SKM-1 treated with dmso at 0.1 percent for 144 hours (cell line): ENCODE data around the gene DCBLD2.

Experiments
- DNase-seq: peaks from one replicate; lab custom pipeline; 2025; ENCODE audit not compliant: unreplicated experiment; lab: John Stamatoyannopoulos, UW

The DCBLD2 gene

GRCh38 chr3:98797905-98798304 lies 103.6 kb downstream of the DCBLD2 start:
- no peak for DNase-seq

GRCh38 chr3:98796334-98796733 lies 105.2 kb downstream of the DCBLD2 start:
- no peak for DNase-seq

- no peak for DNase-seq
Measured at GRCh38 chr3:98793971-98794370, 107.5 kb downstream of the DCBLD2 start.

- no peak for DNase-seq
Measured at GRCh38 chr3:98791341-98792325, 109.9 kb downstream of the DCBLD2 start.

GRCh38 chr3:98788651-98789050 lies 112.8 kb downstream of the DCBLD2 start:
- no peak for DNase-seq

GRCh38 chr3:98787181-98787580 lies 114.3 kb downstream of the DCBLD2 start:
- no peak for DNase-seq

- peak; percentile 84 for DNase-seq
Measured at GRCh38 chr3:98786364-98787006, 115.0 kb downstream of the DCBLD2 start.

- DNase-seq: peak; percentile 57
Measured at GRCh38 chr3:98784666-98785600, 116.6 kb downstream of the DCBLD2 start.

- DNase-seq: no peak
Measured at GRCh38 chr3:98784042-98784441, 117.5 kb downstream of the DCBLD2 start.

- no peak for DNase-seq
Measured at GRCh38 chr3:98782824-98783500, 118.5 kb downstream of the DCBLD2 start.

GRCh38 chr3:98780343-98780742 lies 121.2 kb downstream of the DCBLD2 start:
- no peak for DNase-seq

GRCh38 chr3:98779541-98780335 lies 121.8 kb downstream of the DCBLD2 start:
- DNase-seq: no peak

GRCh38 chr3:98778852-98779413 lies 122.6 kb downstream of the DCBLD2 start:
- peak; percentile 68 for DNase-seq

- peak; percentile 74 for DNase-seq
Measured at GRCh38 chr3:98778383-98778782, 123.1 kb downstream of the DCBLD2 start.

GRCh38 chr3:98777801-98778220 lies 123.7 kb downstream of the DCBLD2 start:
- DNase-seq: no peak

- no peak for DNase-seq
Measured at GRCh38 chr3:98777286-98777685, 124.2 kb downstream of the DCBLD2 start.

GRCh38 chr3:98776140-98776493 lies 125.4 kb downstream of the DCBLD2 start:
- DNase-seq: no peak

GRCh38 chr3:98775459-98776139 lies 125.9 kb downstream of the DCBLD2 start:
- no peak for DNase-seq

GRCh38 chr3:98772022-98772421 lies 129.5 kb downstream of the DCBLD2 start:
- no peak for DNase-seq
